HG03159 (cell line): ENCODE data around the gene GALNT2.

Source experiments
- ATAC-seq: cut with Tn5 transposase; IDR thresholded peaks from one replicate; pipeline ENCODE4 v1.9.1; 2021; ENCODE audit warnings: mild to moderate bottlenecking, moderate library complexity; ENCODE audit not compliant: unreplicated experiment

Gene GALNT2

GRCh38 chr1:230066466-230067404 lies at the start of gene GALNT2:
Gene GALNT2 (plus strand): TSS chr1:230067238. CDS start chr1:230067281, 43 bp downstream.
- peak; percentile 87 for ATAC-seq

- no peak for ATAC-seq
Measured at GRCh38 chr1:230020451-230020850, 46.6 kb upstream of the GALNT2 start.

- ATAC-seq = no peak
Measured at GRCh38 chr1:230022666-230023380, 44.2 kb upstream of the GALNT2 start.

GRCh38 chr1:230025686-230026085 lies 41.4 kb upstream of the GALNT2 start:
- no peak for ATAC-seq

GRCh38 chr1:230026139-230026538 lies 40.9 kb upstream of the GALNT2 start:
- ATAC-seq = no peak

- ATAC-seq = no peak
Measured at GRCh38 chr1:230026572-230026971, 40.5 kb upstream of the GALNT2 start.

- no peak for ATAC-seq
Measured at GRCh38 chr1:230028602-230029223, 38.3 kb upstream of the GALNT2 start.

GRCh38 chr1:230029244-230029941 lies 37.6 kb upstream of the GALNT2 start:
- no peak for ATAC-seq

GRCh38 chr1:230030122-230030821 lies 36.8 kb upstream of the GALNT2 start:
- no peak for ATAC-seq

GRCh38 chr1:230031131-230031530 lies 35.9 kb upstream of the GALNT2 start:
- ATAC-seq = no peak

- ATAC-seq = no peak
Measured at GRCh38 chr1:230032516-230033281, 34.3 kb upstream of the GALNT2 start.

GRCh38 chr1:230037261-230037660 lies 29.8 kb upstream of the GALNT2 start:
- no peak for ATAC-seq

- no peak for ATAC-seq
Measured at GRCh38 chr1:230040440-230040839, 26.6 kb upstream of the GALNT2 start.

- no peak for ATAC-seq
Measured at GRCh38 chr1:230043081-230043480, 24.0 kb upstream of the GALNT2 start.

- ATAC-seq = no peak
Measured at GRCh38 chr1:230044729-230045128, 22.3 kb upstream of the GALNT2 start.

- no peak for ATAC-seq
Measured at GRCh38 chr1:230047114-230047865, 19.7 kb upstream of the GALNT2 start.

GRCh38 chr1:230048322-230048721 lies 18.7 kb upstream of the GALNT2 start:
- no peak for ATAC-seq

- no peak for ATAC-seq
Measured at GRCh38 chr1:230048922-230049321, 18.1 kb upstream of the GALNT2 start.

GRCh38 chr1:230049731-230050130 lies 17.3 kb upstream of the GALNT2 start:
- no peak for ATAC-seq
